T-helper 2 cell treated with Interferon-gamma antibody and Interleukin-4, amounts not matched to agents 5 μg/mL and 100 μg/mL, for 36 hours (primary cell): ENCODE measurements around the gene TMEM242.

Source experiments
- DNase-seq: peaks from one replicate; pipeline ENCODE4 v3.0.0; 2021; ENCODE audit warnings: low spot score
- H3K27ac Mint-ChIP-seq: one replicate; pipeline ENCODE4 v1.8.0; 2021; ENCODE audit warnings: mild to moderate bottlenecking, mixed read lengths
- H3K27me3 Mint-ChIP-seq: one replicate; pipeline ENCODE4 v1.8.0; 2021; ENCODE audit warnings: low read depth, mixed read lengths
- H3K36me3 Mint-ChIP-seq: one replicate; pipeline ENCODE4 v1.8.0; 2021; ENCODE audit warnings: low read depth, mixed read lengths
- H3K4me1 Mint-ChIP-seq: one replicate; pipeline ENCODE4 v1.8.0; 2021; ENCODE audit warnings: low read depth, mixed read lengths
- H3K4me3 Mint-ChIP-seq: one replicate; pipeline ENCODE4 v1.8.0; 2022; ENCODE audit warnings: mild to moderate bottlenecking, moderate library complexity, mixed read lengths
- H3K9me3 Mint-ChIP-seq: one replicate; pipeline ENCODE4 v1.8.0; 2021; ENCODE audit warnings: mixed read lengths

Gene TMEM242

GRCh38 chr6:157333956-157334355 lies 10.6 kb upstream of the TMEM242 start:
- H3K4me1 Mint-ChIP-seq: peaks cover 6% of the 10 kb centered on the region
- DNase-seq: no peak
- no peak overlapping the region for H3K27ac Mint-ChIP-seq
- H3K36me3 Mint-ChIP-seq: no peaks in the 10 kb centered on the region
- peaks cover 43% of the 10 kb centered on the region for H3K27me3 Mint-ChIP-seq
- no peak overlapping the region for H3K4me3 Mint-ChIP-seq
- H3K9me3 Mint-ChIP-seq: no peaks in the 10 kb centered on the region

- Mint-ChIP-seq H3K27me3 (peaks cover 43% of the 10 kb centered on the region), H3K4me1 (peaks cover 7% of the 10 kb centered on the region), H3K36me3 (no peaks in the 10 kb centered on the region), H3K4me3 (no peak overlapping the region), H3K27ac (no peak overlapping the region), H3K9me3 (no peaks in the 10 kb centered on the region)
- DNase-seq: no peak
Observed at GRCh38 chr6:157333537-157333936, 10.2 kb upstream of the TMEM242 start.

GRCh38 chr6:157332813-157333212 lies 9.5 kb upstream of the TMEM242 start:
- Mint-ChIP-seq H3K27me3 (peaks cover 48% of the 10 kb centered on the region), H3K27ac (no peak overlapping the region), H3K36me3 (no peaks in the 10 kb centered on the region), H3K4me3 (no peak overlapping the region), H3K4me1 (peaks cover 12% of the 10 kb centered on the region), H3K9me3 (no peaks in the 10 kb centered on the region)
- no peak for DNase-seq

- DNase-seq: no peak
- no peaks in the 10 kb centered on the region for H3K36me3 Mint-ChIP-seq
- no peak overlapping the region for H3K4me3 Mint-ChIP-seq
- peaks cover 24% of the 10 kb centered on the region for H3K4me1 Mint-ChIP-seq
- no peaks in the 10 kb centered on the region for H3K9me3 Mint-ChIP-seq
- H3K27me3 Mint-ChIP-seq: peaks cover 51% of the 10 kb centered on the region
- no peak overlapping the region for H3K27ac Mint-ChIP-seq
Observed at GRCh38 chr6:157330831-157331230, 7.5 kb upstream of the TMEM242 start.

- Mint-ChIP-seq H3K27me3 (peaks cover 56% of the 10 kb centered on the region), H3K4me1 (peaks cover 29% of the 10 kb centered on the region), H3K4me3 (no peak overlapping the region), H3K9me3 (no peaks in the 10 kb centered on the region), H3K27ac (no peak overlapping the region), H3K36me3 (no peaks in the 10 kb centered on the region)
- DNase-seq: no peak
Observed at GRCh38 chr6:157329829-157330228, 6.5 kb upstream of the TMEM242 start.

GRCh38 chr6:157328108-157328692 lies 4.9 kb upstream of the TMEM242 start:
- Mint-ChIP-seq H3K27me3 (peaks cover 55% of the 10 kb centered on the region), H3K4me1 (peaks cover 34% of the 10 kb centered on the region), H3K9me3 (no peaks in the 10 kb centered on the region), H3K36me3 (no peaks in the 10 kb centered on the region), H3K27ac (no peak overlapping the region), H3K4me3 (peak overlapping the region; percentile 47)
- DNase-seq: no peak

GRCh38 chr6:157326979-157327378 lies 3.7 kb upstream of the TMEM242 start:
- Mint-ChIP-seq H3K4me3 (peak overlapping the region; percentile 39), H3K4me1 (peaks cover 36% of the 10 kb centered on the region), H3K27me3 (peaks cover 48% of the 10 kb centered on the region), H3K9me3 (no peaks in the 10 kb centered on the region), H3K36me3 (no peaks in the 10 kb centered on the region), H3K27ac (no peak overlapping the region)
- DNase-seq: no peak

GRCh38 chr6:157325069-157325805 lies 1.9 kb upstream of the TMEM242 start:
- Mint-ChIP-seq H3K4me1 (peaks cover 36% of the 10 kb centered on the region), H3K27me3 (peaks cover 39% of the 10 kb centered on the region), H3K27ac (no peak overlapping the region), H3K9me3 (no peaks in the 10 kb centered on the region), H3K36me3 (peaks cover 5% of the 10 kb centered on the region), H3K4me3 (peak overlapping the region; percentile 48)
- DNase-seq: no peak

GRCh38 chr6:157323966-157324300 lies 614 bp upstream of the TMEM242 start:
- peaks cover 5% of the 10 kb centered on the region for H3K36me3 Mint-ChIP-seq
- H3K27ac Mint-ChIP-seq: peak overlapping the region; percentile 91
- H3K9me3 Mint-ChIP-seq: no peaks in the 10 kb centered on the region
- H3K4me1 Mint-ChIP-seq: peaks cover 29% of the 10 kb centered on the region
- peaks cover 30% of the 10 kb centered on the region for H3K27me3 Mint-ChIP-seq
- DNase-seq: peak; percentile 31
- peak overlapping the region; percentile 99 for H3K4me3 Mint-ChIP-seq

GRCh38 chr6:157322792-157323254 lies 496 bp downstream of the TMEM242 start:
- Mint-ChIP-seq H3K27me3 (peaks cover 23% of the 10 kb centered on the region), H3K4me1 (peaks cover 23% of the 10 kb centered on the region), H3K27ac (peak overlapping the region; percentile 91), H3K4me3 (peak overlapping the region; percentile 99), H3K9me3 (no peaks in the 10 kb centered on the region), H3K36me3 (peaks cover 8% of the 10 kb centered on the region)
- DNase-seq: no peak

- no peak for DNase-seq
- no peak overlapping the region for H3K4me3 Mint-ChIP-seq
- no peaks in the 10 kb centered on the region for H3K9me3 Mint-ChIP-seq
- H3K36me3 Mint-ChIP-seq: peaks cover 22% of the 10 kb centered on the region
- peaks cover 2% of the 10 kb centered on the region for H3K4me1 Mint-ChIP-seq
- no peak overlapping the region for H3K27ac Mint-ChIP-seq
- no peaks in the 10 kb centered on the region for H3K27me3 Mint-ChIP-seq
Observed at GRCh38 chr6:157316871-157317814, 6.2 kb downstream of the TMEM242 start.

- Mint-ChIP-seq H3K27ac (no peak overlapping the region), H3K36me3 (peaks cover 17% of the 10 kb centered on the region), H3K27me3 (no peaks in the 10 kb centered on the region), H3K4me1 (peaks cover 2% of the 10 kb centered on the region), H3K9me3 (no peaks in the 10 kb centered on the region), H3K4me3 (no peak overlapping the region)
- peak; percentile 17 for DNase-seq
Observed at GRCh38 chr6:157314705-157315321, 8.5 kb downstream of the TMEM242 start.

- H3K9me3 Mint-ChIP-seq: no peaks in the 10 kb centered on the region
- peaks cover 17% of the 10 kb centered on the region for H3K36me3 Mint-ChIP-seq
- no peaks in the 10 kb centered on the region for H3K27me3 Mint-ChIP-seq
- H3K4me3 Mint-ChIP-seq: no peak overlapping the region
- H3K4me1 Mint-ChIP-seq: peaks cover 2% of the 10 kb centered on the region
- H3K27ac Mint-ChIP-seq: no peak overlapping the region
- no peak for DNase-seq
Observed at GRCh38 chr6:157313531-157314467, 9.5 kb downstream of the TMEM242 start.
